GM10266 (cell line): ENCODE results near the gene DDX47.
A peak's percentile ranks its signal among the peaks of the same experiment; 100 is the strongest.
"Not testable (repeated sequence)": the region's sequence is repeated elsewhere in the genome, so short reads cannot be mapped to it uniquely, and the experiment has no call there.

Experiments
- DNase-seq: peaks from one replicate; pipeline ENCODE4 v3.0.0; 2012; ENCODE audit errors: extremely low spot score
- CTCF ChIP-seq: IDR thresholded peaks from 2 replicates; pipeline ENCODE4 v1.5.1; 2012; ENCODE audit warnings: mild to moderate bottlenecking, low read depth; ENCODE audit not compliant: control insufficient read depth, insufficient read depth; ENCODE audit errors: missing control alignments

The DDX47 gene

GRCh38 chr12:12818701-12819100, 5.6 kb downstream of the DDX47 start:
- no peak for DNase-seq
- TF ChIP-seq CTCF = no peak

- DNase-seq = no peak
Measured at GRCh38 chr12:12819221-12819620, 6.1 kb downstream of the DDX47 start.

GRCh38 chr12:12819752-12820311, 6.7 kb downstream of the DDX47 start:
- no peak for DNase-seq
- TF ChIP-seq CTCF = no peak

More at GRCh38 chr12:12819221-12819620, 6.1 kb downstream of the DDX47 start:
- no peak for TF ChIP-seq CTCF

- DNase-seq = not testable (repeated sequence)
Measured at GRCh38 chr12:12820376-12820775, 7.2 kb downstream of the DDX47 start.

GRCh38 chr12:12821975-12822374, 8.8 kb downstream of the DDX47 start:
- peak; percentile 57 for DNase-seq
- TF ChIP-seq CTCF = no peak

GRCh38 chr12:12822886-12823285, 9.7 kb downstream of the DDX47 start:
- no peak for TF ChIP-seq CTCF
- DNase-seq = no peak

- no peak for TF ChIP-seq CTCF
- DNase-seq = no peak
Measured at GRCh38 chr12:12823300-12823699, 10.2 kb downstream of the DDX47 start.

GRCh38 chr12:12823811-12824210, 10.7 kb downstream of the DDX47 start:
- TF ChIP-seq CTCF = no peak
- DNase-seq = no peak
